ENCODE data around the gene HECTD4. TPM values are rescaled to one million over a fixed set of nuclear protein-coding genes. Genes with fewer than 3 reads are reported as not detected.
"Not testable (repeated sequence)": the region's sequence is repeated elsewhere in the genome, so short reads cannot be mapped to it uniquely, and the experiment has no call there.

HECTD4 gene
- total RNA-seq, 1 experiment from 2014 or later: 32.5 TPM

DNA sequence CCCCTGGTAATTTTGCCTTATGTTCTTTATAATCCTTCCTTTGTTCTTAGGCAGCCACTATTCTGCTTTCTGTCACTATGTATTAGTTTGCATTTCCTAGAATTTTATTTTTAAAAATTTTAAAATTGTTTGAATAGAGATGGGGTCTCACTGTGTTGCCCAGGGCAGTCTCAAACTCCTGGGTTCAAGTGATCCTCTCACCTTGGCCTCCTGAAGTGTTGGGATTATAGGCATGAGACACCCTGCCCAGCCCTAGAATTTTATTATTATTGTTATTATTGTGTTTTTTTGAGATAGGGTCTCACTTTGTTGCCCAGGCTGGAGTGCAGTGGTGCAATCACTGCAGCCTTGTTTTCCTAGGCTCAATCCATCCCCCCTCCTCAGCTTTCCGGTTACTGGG is 39.1 kb upstream of the HECTD4 start:
- DNase-seq: no peak
- H3K79me2 ChIP-seq (ENCODE audit: low read length): peaks cover 79% of the 10 kb centered on the region
- H3K9ac ChIP-seq (ENCODE audit: low read length): peak overlapping the region; percentile 24; the same call in 1 of the 2 replicates
- H2AFZ ChIP-seq (ENCODE audit: low read length): no peak overlapping the region
- H3K36me3 ChIP-seq (ENCODE audit: insufficient read depth, low read length): peaks cover 12% of the 10 kb centered on the region; the same call in 1 of the 2 replicates
- no peak overlapping the region for H3K27ac ChIP-seq (ENCODE audit: low read length)
- no peak overlapping the region for H3K4me3 ChIP-seq (ENCODE audit: low read length)
- peaks cover 6% of the 10 kb centered on the region for H4K20me1 ChIP-seq (ENCODE audit: insufficient read depth, low read depth, low read length)
- peaks cover 40% of the 10 kb centered on the region for H3K4me1 ChIP-seq (ENCODE audit: low read length)
- no peaks in the 10 kb centered on the region for H3K9me3 ChIP-seq (ENCODE audit: low read length)
- H3K27me3 ChIP-seq (ENCODE audit: low read length): no peaks in the 10 kb centered on the region
- no peaks in the 10 kb centered on the region for H3K9me2 ChIP-seq (replicated peaks; ENCODE audit: insufficient read depth, low read length)
- H3K4me2 ChIP-seq (ENCODE audit: low read depth, low read length, poor library complexity, severe bottlenecking): no peak overlapping the region

GRCh38 chr12:112420740-112421139 is 38.5 kb upstream of the HECTD4 start:
- Histone ChIP-seq H3K9me2 (replicated peaks; ENCODE audit: insufficient read depth, low read length) (no peaks in the 10 kb centered on the region), H3K4me1 (ENCODE audit: low read length) (peaks cover 40% of the 10 kb centered on the region), H3K4me2 (ENCODE audit: low read depth, low read length, poor library complexity, severe bottlenecking) (peak overlapping the region; percentile 93), H2AFZ (ENCODE audit: low read length) (no peak overlapping the region), H3K79me2 (ENCODE audit: low read length) (peaks cover 73% of the 10 kb centered on the region), H4K20me1 (ENCODE audit: insufficient read depth, low read depth, low read length) (peaks cover 6% of the 10 kb centered on the region), H3K9me3 (ENCODE audit: low read length) (no peaks in the 10 kb centered on the region), H3K4me3 (ENCODE audit: low read length) (peak overlapping the region; percentile 100; the same call in 1 of the 2 replicates), H3K27ac (ENCODE audit: low read length) (no peak overlapping the region), H3K27me3 (ENCODE audit: low read length) (no peaks in the 10 kb centered on the region), H3K36me3 (ENCODE audit: insufficient read depth, low read length) (peaks cover 8% of the 10 kb centered on the region; the same call in 1 of the 2 replicates), H3K9ac (ENCODE audit: low read length) (peak overlapping the region; percentile 24)
- no peak for DNase-seq

- Histone ChIP-seq H3K9me2 (replicated peaks; ENCODE audit: insufficient read depth, low read length) (no peaks in the 10 kb centered on the region), H3K9me3 (ENCODE audit: low read length) (no peaks in the 10 kb centered on the region), H3K27ac (ENCODE audit: low read length) (peak overlapping the region; percentile 38), H2AFZ (ENCODE audit: low read length) (no peak overlapping the region), H3K4me2 (ENCODE audit: low read depth, low read length, poor library complexity, severe bottlenecking) (peak overlapping the region; percentile 93), H3K27me3 (ENCODE audit: low read length) (no peaks in the 10 kb centered on the region), H4K20me1 (ENCODE audit: insufficient read depth, low read depth, low read length) (peaks cover 6% of the 10 kb centered on the region), H3K4me3 (ENCODE audit: low read length) (peak overlapping the region; percentile 100), H3K9ac (ENCODE audit: low read length) (peak overlapping the region; percentile 93), H3K4me1 (ENCODE audit: low read length) (peaks cover 40% of the 10 kb centered on the region), H3K79me2 (ENCODE audit: low read length) (peaks cover 61% of the 10 kb centered on the region), H3K36me3 (ENCODE audit: insufficient read depth, low read length) (peaks cover 7% of the 10 kb centered on the region; the same call in 1 of the 2 replicates)
- DNase-seq: peak; percentile 59
Observed at GRCh38 chr12:112419297-112420133, 37.3 kb upstream of the HECTD4 start.

GRCh38 chr12:112418608-112419296 is 36.5 kb upstream of the HECTD4 start, which contains the start of gene PTPN11:
Gene PTPN11, plus strand, starts transcription at chr12:112418947. Its CDS starts 165 bp downstream, at chr12:112419112.
- Histone ChIP-seq H3K4me3 (ENCODE audit: low read length) (peak within 1 kb of the TSS; percentile 100), H3K4me1 (ENCODE audit: low read length) (peaks cover 34% of the 10 kb centered on the region), H3K27ac (ENCODE audit: low read length) (peak within 1 kb of the TSS; percentile 45), H3K9me3 (ENCODE audit: low read length) (no peaks in the 10 kb centered on the region), H3K9ac (ENCODE audit: low read length) (peak within 1 kb of the TSS; percentile 93), H3K27me3 (ENCODE audit: low read length) (no peaks in the 10 kb centered on the region), H3K4me2 (ENCODE audit: low read depth, low read length, poor library complexity, severe bottlenecking) (peak within 1 kb of the TSS; percentile 93), H3K79me2 (ENCODE audit: low read length) (peaks cover 53% of the 10 kb centered on the region), H4K20me1 (ENCODE audit: insufficient read depth, low read depth, low read length) (peaks cover 6% of the 10 kb centered on the region), H3K9me2 (replicated peaks; ENCODE audit: insufficient read depth, low read length) (no peaks in the 10 kb centered on the region), H3K36me3 (ENCODE audit: insufficient read depth, low read length) (peaks cover 7% of the 10 kb centered on the region; the same call in 1 of the 2 replicates), H2AFZ (ENCODE audit: low read length) (peak within 1 kb of the TSS; percentile 76)
- peak; percentile 96 for DNase-seq

GRCh38 chr12:112418273-112418607 is 36.0 kb upstream of the HECTD4 start:
- Histone ChIP-seq H3K4me1 (ENCODE audit: low read length) (peaks cover 32% of the 10 kb centered on the region), H3K36me3 (ENCODE audit: insufficient read depth, low read length) (peaks cover 7% of the 10 kb centered on the region; the same call in 1 of the 2 replicates), H2AFZ (ENCODE audit: low read length) (peak overlapping the region; percentile 76; the same call in 1 of the 2 replicates), H3K27ac (ENCODE audit: low read length) (peak overlapping the region; percentile 45; the same call in 1 of the 2 replicates), H3K9ac (ENCODE audit: low read length) (peak overlapping the region; percentile 93), H3K9me2 (replicated peaks; ENCODE audit: insufficient read depth, low read length) (no peaks in the 10 kb centered on the region), H4K20me1 (ENCODE audit: insufficient read depth, low read depth, low read length) (peaks cover 6% of the 10 kb centered on the region; the same call in 1 of the 2 replicates), H3K79me2 (ENCODE audit: low read length) (peaks cover 48% of the 10 kb centered on the region), H3K4me3 (ENCODE audit: low read length) (peak overlapping the region; percentile 100), H3K4me2 (ENCODE audit: low read depth, low read length, poor library complexity, severe bottlenecking) (peak overlapping the region; percentile 93), H3K27me3 (ENCODE audit: low read length) (no peaks in the 10 kb centered on the region), H3K9me3 (ENCODE audit: low read length) (no peaks in the 10 kb centered on the region)
- no peak for DNase-seq

- not testable (repeated sequence) for H2AFZ ChIP-seq (ENCODE audit: low read length); H3K36me3 ChIP-seq (ENCODE audit: insufficient read depth, low read length); H3K9me2 ChIP-seq (replicated peaks; ENCODE audit: insufficient read depth, low read length); H4K20me1 ChIP-seq (ENCODE audit: insufficient read depth, low read depth, low read length); H3K27me3 ChIP-seq (ENCODE audit: low read length); H3K9ac ChIP-seq (ENCODE audit: low read length); H3K27ac ChIP-seq (ENCODE audit: low read length); H3K9me3 ChIP-seq (ENCODE audit: low read length); H3K4me2 ChIP-seq (ENCODE audit: low read depth, low read length, poor library complexity, severe bottlenecking); H3K4me3 ChIP-seq (ENCODE audit: low read length); DNase-seq
- peaks cover 20% of the 10 kb centered on the region for H3K79me2 ChIP-seq (ENCODE audit: low read length)
- peaks cover 17% of the 10 kb centered on the region for H3K4me1 ChIP-seq (ENCODE audit: low read length)
Observed at GRCh38 chr12:112415457-112415856, 33.2 kb upstream of the HECTD4 start.

DNA sequence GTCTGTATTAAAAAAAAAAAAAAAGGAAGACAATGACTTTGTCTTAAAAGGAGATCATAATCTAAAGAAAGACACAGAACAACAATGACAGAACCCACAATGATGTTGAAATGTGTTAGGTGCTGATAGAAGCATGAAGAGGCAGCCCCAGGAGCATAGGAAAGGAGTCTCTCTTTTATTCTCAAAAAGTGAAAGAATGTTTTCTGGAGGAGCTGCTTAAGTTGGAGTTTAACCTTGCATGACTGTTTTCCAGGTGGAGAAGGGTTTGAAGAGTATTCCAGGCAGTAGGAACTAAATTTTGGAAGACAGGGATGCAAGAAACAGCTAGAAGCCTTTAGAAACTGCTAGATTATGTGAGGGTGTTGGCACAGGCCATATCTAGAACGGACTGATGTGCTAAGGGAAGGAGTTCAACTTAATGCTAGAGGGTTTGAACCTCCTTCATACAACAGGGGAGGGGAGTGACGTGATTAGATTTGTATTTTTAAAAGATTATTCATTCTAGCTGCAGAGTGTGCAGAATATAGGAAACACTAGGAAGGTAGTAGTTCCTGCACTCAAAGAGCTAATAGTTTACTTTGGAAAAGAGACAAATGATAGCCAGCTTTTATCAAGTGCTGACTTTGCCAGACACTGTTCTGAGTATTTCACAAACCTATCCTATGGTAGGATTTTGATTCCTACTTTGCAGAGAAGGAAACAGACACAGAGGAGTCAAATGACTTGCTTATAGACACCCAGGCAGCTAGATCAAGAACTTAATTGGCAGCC is 31.8 kb upstream of the HECTD4 start:
- Histone ChIP-seq H3K4me1 (ENCODE audit: low read length) (peaks cover 11% of the 10 kb centered on the region), H3K9me2 (replicated peaks; ENCODE audit: insufficient read depth, low read length) (no peaks in the 10 kb centered on the region), H2AFZ (ENCODE audit: low read length) (no peak overlapping the region), H3K4me3 (ENCODE audit: low read length) (no peak overlapping the region), H4K20me1 (ENCODE audit: insufficient read depth, low read depth, low read length) (no peaks in the 10 kb centered on the region), H3K4me2 (ENCODE audit: low read depth, low read length, poor library complexity, severe bottlenecking) (no peak overlapping the region), H3K9ac (ENCODE audit: low read length) (no peak overlapping the region), H3K79me2 (ENCODE audit: low read length) (peaks cover 8% of the 10 kb centered on the region), H3K27ac (ENCODE audit: low read length) (no peak overlapping the region), H3K36me3 (ENCODE audit: insufficient read depth, low read length) (no peaks in the 10 kb centered on the region), H3K27me3 (ENCODE audit: low read length) (no peaks in the 10 kb centered on the region), H3K9me3 (ENCODE audit: low read length) (no peaks in the 10 kb centered on the region)
- DNase-seq: no peak
